COR-L47 (cell line): ENCODE measurements around the gene FSTL1.
A peak's percentile ranks its signal among the peaks of the same experiment; 100 is the strongest.

Experiments
- DNase-seq: peaks from one replicate; lab custom pipeline; 2025; lab: John Stamatoyannopoulos, UW

Gene FSTL1

DNA sequence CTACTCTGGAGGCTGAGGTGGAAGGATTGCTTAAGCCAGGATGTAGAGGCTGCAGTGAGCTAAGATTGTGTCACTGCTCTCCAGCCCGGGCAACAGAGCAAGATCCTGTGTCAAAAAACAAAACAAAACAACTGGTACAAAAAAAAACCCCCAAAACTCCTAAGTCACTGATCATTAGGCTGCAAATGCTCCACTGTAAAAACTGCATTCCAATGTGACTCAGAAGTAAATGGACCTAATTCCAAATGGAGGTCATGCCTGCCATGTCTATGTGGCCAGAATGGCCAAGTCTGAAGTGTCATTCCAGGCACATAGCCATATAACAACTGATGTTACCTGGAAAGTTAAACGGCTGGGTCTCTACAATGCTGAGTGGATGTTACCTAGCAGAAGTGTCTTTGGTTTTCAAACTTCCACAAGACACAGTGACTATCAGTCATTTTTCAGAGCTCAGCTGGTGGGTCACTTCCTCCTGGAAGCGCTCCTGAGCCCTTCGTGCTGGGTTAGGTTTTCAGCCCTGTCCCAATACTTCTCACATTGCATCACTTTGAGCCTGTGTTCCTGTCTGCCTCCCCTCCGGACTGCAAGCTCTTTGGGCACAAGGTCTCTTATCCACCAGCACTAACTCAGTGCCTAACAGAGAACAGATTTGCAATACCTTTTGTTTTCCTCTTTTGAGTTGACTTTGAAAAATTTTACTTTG, 10.6 kb downstream of the FSTL1 start:
- no peak for DNase-seq

DNA sequence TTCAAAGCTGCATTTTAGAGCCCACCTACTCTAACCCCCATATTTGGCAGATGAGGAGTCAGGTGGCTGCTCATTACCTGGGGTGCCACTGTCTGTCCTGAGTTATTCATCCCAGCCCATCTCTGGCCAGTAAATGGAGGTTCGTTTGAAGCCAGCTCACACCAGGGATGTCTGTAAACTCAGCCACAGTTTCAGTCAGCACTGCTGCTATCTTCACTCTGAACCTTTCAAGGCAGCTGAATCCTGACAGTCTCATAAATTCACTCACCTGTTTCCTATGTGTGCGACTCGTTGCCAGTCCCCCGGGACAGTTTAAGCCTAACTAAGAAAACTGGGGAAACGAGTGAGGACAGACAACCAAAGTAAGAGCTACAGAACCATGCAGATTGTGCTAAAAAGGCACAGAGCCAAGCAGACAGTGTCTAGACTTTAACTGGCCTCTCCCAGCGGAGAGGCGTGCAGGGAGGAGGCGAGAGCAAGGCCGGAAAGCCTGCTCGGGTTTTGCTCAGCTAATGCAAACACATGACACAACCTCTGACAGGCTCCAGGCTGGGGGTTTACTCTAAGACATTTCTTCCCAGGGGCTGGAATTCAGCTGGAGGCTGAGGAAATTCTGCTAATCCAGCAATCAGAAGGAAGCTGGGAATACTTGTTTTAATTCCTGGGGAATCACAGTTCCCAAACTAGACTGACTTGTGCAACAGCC, 12.0 kb downstream of the FSTL1 start:
- DNase-seq: no peak

DNA sequence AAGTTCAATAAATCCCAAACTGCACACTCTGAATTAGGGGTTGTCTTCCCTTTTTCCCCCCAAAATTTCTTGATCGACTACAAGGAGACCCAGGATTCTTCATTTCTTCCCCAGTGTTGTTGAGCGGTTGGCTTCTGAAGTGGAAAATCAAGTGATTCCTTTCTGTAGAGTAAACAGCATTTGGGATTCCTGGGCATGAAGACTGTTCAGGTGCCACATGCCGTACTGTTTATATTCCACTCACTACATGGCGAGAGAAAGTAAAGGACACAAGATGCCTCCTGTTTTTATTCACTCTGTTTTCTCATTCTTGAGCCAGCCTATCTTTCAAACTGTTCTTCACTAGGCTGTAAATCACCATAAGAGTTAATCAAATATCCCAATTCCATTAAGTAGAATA, 12.6 kb downstream of the FSTL1 start:
- no peak for DNase-seq

DNA sequence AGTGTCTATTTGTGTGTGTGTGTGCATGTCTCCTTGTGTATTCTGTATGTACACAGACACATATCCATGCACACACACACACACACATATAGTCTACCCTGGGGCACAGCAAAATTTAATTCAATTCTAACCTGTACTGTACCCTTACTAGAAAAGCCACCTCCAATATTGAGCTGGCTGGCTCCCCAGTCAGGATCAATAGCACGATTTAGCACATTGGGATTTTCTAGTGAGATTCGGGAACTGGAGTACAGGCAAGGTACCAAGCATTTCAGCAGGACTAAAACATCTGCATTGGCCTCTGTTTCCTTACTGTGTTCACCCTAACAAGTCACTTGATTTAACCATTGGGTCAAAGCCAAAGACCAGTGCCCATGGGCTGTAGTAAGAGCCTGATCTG, 13.2 kb downstream of the FSTL1 start:
- no peak for DNase-seq

DNA sequence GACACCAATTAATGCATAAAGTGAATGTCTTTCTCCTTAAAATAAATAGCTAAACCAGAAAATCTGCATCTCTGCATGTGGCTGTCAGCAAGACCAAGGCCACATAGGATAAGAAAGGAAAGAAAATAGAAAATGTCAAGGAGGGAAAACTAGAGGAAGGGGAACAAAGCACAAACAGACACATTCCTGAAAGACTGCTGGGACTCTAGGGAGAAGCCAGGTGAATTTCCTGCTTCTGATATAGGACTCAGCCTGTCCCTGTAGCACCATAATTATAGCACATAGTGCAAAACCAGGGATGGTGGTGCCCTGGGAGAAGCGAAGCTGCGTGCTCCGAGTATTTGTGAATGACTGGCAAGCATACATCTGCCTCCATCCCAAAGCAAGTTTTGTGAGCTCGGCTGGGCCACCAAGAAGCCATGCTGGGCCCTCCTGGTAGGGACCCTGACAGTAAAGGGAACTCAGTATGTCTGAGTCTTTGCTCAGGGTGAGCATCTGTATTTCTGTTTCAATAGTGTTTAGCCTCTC, 14.2 kb downstream of the FSTL1 start:
- no peak for DNase-seq

DNA sequence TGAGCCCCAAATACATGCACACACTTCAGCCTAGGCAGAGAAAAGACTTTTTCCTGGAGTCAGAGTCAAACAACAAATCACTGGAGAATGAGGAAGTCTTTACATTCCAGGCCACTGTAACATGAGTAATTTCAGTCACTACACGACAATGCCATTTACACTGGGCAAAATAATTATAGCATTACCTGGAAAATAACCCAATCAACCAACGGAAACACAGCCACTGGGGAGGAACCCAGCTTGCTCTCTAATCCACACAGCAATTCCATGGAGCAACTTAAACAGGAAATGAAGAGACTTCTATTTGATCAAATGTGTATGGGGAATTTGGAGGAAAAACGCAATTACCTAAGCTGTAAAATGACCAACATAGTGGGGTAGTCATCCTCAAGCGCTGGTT, 15.2 kb downstream of the FSTL1 start:
- DNase-seq: no peak

DNA sequence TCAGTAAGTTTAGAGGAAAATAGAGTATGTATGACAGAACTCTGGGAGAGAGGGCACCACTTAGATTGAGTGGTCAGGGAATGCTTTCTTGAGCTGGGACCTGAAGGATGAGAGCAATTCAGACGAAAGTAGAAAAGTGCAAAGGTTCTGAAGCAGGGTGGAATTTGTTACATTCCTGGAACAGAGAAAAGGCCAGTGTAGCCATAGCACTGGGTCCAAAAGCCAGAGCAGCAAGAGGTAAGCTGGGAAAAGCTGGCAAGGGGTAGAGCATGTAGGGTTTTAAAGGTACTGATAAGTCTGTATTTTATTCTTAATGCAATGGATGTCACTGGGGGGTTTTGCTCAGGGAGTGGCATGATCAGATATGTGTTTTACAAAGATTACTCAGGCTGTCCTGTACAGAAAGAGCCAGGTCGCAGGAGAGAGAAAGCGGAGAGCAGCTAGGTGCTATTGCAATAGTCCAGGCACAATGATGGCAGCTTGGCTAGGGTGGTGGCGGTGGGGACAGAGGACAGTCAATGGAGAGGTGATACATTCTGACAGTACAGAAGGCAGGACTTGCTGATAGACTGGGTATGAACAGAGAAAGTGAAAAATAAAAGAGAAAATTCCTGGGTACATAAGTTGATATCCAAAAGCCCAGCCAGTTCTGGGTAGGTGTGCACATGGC, 17.0 kb downstream of the FSTL1 start:
- DNase-seq: no peak

DNA sequence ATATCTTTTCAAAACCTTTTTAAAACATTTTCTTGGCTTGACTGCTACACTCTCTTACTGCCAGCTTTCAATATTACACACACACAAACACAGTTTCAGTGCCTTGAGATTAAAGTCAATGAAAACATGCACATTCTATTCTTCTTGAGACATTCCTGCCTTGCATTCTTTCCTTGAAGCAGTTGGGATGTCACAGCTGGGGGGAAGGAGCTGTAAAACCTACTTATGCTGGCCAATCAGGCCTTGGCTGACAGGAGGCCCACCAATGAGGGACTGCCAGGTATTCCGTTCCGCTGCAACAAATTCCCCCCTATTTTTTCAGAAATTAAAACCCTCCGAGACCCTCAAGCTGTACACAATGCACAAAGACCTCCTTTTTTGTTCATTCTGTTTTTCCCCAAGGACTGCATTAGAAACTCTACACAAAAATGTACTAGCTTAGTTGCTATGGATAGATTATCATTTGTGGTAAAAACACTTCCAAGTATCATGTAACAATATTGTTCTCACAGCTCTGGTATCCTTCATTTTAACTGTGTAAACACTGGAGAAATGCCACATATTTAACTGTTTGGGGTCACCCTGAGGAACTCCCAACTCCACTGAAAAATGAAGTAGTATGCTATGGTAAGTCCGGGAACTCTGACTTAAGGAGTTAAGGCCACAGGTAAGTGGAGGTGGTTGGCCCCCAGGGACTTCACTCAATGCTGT, 18.5 kb downstream of the FSTL1 start:
- DNase-seq: no peak

DNA sequence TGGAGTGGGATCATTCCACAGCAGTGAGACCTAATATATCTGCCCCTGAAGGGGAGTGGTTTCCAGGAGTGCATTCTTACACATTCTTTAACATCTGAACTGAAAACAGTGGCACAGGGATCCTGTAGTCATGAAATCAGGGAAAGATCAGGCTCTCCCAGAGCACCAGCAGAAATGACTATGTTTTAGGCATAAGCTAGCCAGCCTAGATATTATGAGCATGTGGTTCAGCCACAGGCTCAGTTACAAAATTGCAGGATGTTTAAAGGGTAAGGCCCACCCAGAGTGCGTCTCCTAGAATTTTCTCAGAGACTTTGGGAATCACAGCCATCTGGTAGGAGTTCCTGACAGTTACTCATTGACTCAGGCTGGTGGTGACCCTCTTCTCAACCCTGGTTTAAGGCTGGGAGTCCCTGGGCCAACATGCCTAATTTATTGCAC, 20.9 kb downstream of the FSTL1 start:
- DNase-seq: no peak

DNA sequence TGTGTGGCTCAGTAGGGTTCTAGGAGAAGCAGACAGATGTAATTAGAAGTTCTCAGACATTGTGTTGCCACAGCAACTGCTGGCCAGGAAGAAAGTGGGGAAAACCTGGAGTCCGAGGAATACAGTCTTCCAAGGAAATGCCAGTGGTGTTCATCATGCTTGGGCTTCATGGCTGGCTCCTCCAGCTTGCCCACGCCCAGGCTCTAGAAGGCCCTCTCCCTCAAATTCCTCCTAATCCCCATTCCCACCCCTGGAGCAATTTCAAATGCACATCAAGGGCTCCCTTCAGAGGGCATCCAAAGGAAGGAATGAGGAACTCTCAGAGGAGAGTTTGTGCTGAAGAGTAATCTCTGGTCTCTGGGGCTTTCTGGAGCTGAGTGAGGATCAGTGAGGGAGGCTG, 21.9 kb downstream of the FSTL1 start:
- DNase-seq: no peak

DNA sequence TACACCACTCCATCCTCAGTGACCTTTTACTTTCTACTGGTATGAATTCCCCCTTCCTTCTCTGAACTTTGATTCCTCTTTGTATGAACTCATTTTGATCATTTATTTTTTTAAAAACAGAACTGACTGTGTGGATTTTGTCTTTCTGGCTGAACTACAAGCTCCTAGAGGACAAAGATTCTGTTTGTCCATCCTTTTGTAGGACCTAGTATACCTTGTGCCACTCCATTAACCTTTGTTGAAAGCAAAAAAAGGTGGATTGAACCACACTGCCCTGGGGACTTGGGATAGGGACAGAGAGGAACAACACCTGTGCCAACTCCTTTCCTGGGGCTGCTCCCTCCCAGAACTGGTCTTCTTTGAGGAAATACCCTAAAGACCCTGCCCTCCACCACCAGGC, 23.6 kb downstream of the FSTL1 start:
- no peak for DNase-seq

DNA sequence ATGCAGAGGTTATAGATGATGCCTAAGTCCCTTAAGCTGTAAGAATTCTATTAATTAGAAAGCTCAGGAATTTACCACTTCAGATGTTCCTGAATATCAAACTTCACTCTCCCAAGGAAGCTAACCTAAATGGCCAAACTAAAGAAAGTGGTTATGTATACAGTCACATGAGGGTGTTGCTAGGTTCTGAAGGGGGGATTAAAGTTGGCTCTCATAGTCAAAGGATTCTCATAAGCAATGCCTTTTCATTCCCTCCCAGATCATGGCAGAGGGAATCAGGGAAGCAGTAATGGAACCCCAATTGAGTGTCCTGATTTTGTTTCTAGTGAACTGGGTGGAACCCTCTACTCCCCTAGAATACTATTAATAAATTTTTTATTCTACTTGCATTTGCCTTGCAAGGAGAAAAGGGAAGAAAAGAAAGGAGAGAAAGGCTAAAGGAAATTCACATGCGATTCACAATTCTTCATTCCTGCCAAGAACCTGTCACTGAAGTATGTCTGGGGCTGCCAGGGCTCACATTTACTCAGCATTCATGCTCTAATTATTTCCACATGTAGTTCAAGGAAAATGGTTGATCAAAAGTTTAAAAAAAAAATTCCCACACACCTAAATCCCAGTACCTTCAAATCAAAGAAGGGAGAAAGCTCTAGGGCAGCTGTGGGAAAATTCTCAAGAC, 25.1 kb downstream of the FSTL1 start:
- DNase-seq: no peak

DNA sequence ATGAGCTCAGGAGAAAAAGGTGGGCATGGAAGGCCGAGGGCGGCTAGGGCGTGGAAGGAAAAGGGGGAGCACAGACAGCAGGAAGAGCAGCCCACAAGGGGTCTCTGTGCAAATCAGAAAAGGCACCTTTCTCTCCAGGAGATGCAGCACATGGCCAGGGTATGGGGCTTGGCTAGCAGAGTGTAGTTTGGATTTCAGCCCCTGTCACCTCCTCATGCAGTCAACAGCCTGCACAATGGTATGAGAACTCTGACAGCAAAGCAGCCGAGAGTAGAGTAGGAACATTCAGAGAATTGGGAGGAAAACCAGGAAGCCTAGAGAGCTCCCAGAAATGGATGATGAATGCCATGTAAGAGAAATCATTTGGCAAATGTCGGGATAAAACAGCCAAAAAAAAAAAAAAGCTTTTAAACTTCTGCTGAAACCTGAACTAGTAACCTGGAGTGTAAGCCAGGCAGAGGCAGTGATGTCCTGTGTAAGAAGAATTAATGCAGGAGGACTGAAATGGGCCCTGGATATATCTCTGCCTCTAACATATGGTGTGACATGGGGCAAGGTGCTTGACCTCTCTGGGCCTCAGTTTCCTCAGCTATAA, 25.7 kb downstream of the FSTL1 start:
- DNase-seq: no peak

DNA sequence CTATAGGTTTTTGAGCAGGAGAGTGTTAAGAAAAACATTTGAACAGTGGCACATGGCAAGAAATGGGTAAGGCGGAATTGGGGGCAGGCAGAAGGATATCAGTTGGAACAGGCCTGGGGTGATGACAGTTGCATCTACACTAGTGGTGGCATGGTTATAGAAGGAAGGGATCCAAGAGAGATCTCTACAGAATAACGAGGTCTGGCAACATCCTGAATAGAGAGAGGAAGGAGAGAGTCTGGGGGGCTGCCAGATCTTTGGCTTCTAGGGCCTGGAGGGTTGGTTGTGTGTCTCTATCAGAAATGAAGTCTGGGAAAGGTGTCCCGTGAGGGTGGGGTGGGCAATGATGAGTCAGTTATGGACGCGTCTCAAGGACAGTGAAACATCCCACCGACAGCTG, 26.3 kb downstream of the FSTL1 start:
- no peak for DNase-seq

DNA sequence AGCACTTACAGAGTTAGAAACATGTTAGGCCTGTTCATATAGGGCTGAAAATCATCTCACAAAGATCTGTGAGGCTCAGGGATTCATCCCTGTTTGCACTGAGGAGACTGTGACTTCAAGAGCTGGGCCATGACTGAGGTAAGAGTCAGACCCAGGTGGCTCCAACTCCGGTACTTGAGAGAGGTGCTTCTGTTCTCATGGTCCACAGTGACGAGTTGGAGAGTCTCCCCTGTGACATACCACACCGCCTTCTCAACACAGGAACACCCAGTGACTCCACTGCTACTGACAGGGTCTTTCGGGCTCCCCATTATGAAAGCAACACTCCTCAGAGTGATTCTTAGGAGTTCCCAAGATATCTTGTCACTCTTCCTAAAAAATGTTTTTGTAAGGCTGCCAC, 27.4 kb downstream of the FSTL1 start:
- DNase-seq: no peak

DNA sequence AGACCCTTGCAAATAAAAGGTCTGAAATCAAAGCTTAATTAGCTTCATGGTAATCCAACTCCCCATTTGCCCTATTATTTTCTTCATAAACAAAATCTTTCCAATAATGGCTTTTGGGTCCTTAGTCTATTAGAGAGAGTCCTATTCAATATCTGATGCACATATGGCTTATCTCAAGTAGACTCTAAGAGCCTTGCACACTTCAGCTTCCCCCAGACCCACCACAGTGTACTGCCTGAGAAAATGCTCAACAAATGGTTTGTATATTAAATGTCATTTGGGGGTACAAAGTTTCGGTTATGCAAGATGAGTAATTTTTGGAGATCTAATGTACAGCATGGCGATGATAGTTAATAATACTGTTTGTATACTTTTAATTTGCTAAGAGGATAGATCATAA, 28.9 kb downstream of the FSTL1 start:
- DNase-seq: no peak

DNA sequence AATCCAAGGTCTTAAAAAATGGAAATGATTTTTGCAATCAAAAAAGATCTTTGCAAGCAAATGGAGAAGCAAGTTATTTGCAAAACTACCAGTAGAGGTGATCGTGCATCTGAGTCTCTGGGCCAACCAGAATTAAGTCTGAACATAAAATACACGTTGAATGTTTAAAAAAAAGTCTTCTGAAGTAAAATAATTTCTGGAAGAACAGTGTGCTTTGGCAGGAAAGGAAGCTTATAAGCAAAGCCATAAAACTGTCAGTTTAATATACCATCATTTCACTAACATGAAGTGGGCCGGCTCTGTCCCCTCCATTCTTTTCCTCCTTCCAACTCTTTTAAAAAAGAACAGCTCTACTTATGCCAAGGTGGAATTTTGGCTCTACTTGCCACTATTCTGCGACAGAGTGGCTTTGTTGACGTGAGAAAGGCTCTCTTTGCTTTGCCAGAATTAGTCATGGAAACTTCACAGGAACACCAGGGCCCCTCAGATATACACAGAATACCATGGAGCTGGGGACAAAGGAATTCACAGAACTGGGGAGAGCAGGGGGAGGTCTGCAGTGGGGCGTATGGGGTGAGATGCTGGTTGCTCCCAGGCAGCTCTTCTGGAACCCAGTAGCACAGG, 29.8 kb downstream of the FSTL1 start:
- no peak for DNase-seq

DNA sequence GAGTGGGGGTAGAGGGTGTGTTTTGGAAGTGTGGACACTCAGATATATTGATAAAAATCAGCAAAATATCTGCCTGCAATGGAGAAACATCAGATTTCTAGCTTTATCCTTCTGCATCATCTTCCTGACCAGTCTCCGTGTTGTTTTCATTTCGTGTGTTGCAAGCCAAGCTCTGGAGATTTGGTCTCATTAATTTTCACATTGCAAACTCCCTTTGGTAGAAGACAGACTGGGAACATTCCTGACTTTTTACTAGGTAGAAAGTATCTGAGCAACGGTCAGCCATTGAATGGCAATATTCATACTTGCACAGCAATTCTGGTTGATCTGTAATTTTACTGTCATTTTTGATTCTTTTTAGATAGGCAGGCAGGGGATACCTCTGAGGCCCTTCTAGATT, 30.4 kb downstream of the FSTL1 start:
- DNase-seq: no peak

DNA sequence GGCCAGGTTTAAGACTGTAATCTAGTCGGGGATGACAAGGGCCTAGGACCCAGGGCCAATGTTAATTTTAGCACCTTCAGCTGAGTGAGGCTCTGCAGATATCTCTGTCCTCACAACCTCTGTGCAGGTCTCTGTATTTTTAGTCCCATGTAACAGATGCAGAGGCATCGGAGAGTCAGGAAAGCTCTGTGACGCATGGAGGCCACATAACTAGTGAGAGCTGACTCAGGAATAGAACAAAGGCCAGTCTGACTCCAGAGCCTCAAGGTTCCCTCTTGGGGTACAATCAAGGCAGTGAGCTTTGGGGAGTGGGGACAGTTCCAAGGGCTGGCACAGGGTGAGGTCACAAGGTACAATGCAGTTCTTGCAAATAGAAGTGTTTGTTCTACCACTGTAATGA, 31.0 kb downstream of the FSTL1 start:
- DNase-seq: no peak

DNA sequence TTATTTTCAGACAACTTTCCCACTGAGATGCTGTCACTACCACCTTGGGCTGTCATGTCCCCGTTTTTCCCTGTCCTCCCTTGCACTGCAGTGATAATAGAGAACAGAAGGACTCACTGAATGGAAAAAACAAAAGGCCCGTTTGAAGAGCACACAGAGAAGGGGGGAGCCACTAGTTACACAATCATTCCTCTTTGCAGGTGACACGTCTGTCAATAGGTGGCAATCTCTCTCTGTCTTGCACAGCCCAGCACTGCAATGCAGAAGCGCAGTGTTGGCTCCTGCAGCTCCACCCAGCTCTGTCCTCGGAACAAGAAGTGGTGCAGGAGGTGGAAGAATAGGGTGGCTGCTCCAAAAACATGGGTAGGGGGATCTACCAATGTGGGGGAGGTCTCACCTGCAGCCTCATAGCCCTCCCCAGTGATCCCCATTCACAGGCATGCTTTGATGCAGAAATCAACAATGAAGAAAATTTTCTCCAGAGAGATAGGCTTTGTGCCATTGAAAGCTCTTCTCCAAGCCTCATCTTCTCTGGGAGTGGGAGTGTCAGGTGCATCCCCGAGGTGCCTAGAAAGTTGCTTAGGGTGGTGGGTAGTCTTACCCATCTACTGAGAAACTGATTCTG, 31.8 kb downstream of the FSTL1 start:
- peak; percentile 87 for DNase-seq

DNA sequence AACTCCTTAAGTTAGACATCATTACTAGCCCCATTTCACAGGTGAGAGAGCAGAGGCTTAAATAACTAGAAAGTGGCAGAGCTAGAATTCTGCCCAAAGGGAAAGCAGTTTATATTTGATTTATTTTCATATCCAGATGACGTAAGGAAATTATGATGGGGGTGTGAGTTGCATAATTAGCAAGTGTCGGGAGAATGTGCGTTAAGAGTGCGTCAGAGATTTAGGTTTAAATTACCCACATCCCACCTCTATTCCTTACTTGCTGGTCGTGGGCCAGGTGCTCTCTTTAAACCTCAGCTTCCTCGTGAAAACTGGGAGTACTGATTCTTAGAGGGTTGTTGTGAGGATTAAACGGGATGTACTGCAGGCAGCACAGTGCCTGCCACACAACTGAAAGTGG, 32.3 kb downstream of the FSTL1 start:
- DNase-seq: no peak
